ENCODE data around the gene MAML2. TPM values are rescaled to one million over a fixed set of nuclear protein-coding genes. Genes with fewer than 3 reads are reported as not detected.

The MAML2 gene
- total and polyA plus RNA-seq, 9 of the 15 experiments (the other 6 are each of a cell fraction or from before 2014, with no cell fraction given), result 0.79 to 6.8 (median 4.8) TPM

- TF ChIP-seq CHCHD3 (CRISPR knock-in tag; IDR thresholded peaks at IDR 0.05) (no peak), GATAD2B (IDR thresholded peaks at IDR 0.05; ENCODE audit: borderline replicate concordance) (peak; percentile 39; the same call in 1 of the 2 replicates), NR2C2 (CRISPR knock-in tag; IDR thresholded peaks at IDR 0.05) (no peak), NR2C2 (tag; IDR thresholded peaks at IDR 0.05) (no peak), RBFOX2 (IDR thresholded peaks at IDR 0.05; ENCODE audit: low read depth, low read length) (0 out of 2 replicates have a peak, but pooled peaks have one; percentile 5), SMARCA4 (IDR thresholded peaks at IDR 0.05) (peak; percentile 71), HNRNPLL (IDR thresholded peaks at IDR 0.05; ENCODE audit: low read depth, low read length, poor library complexity, severe bottlenecking) (no peak), GTF2F1 (IDR thresholded peaks at IDR 0.05; ENCODE audit: low read depth, low read length) (no peak), JUND (IDR thresholded peaks at IDR 0.05; ENCODE audit: borderline replicate concordance, low read depth, low read length) (no peak), JUND (tag; IDR thresholded peaks at IDR 0.05; ENCODE audit: borderline replicate concordance, low read depth, low read length) (peak; percentile 23; the same call in 1 of the 3 replicates), ZBTB9 (CRISPR knock-in tag; IDR thresholded peaks at IDR 0.05) (no peak), CC2D1A (IDR thresholded peaks at IDR 0.05) (0 out of 2 replicates have a peak, but pooled peaks have one; percentile 33), SMARCC2 (IDR thresholded peaks at IDR 0.05; ENCODE audit: low read depth) (peak; percentile 57; the same call in 1 of the 2 replicates), CLOCK (CRISPR knock-in tag; IDR thresholded peaks at IDR 0.05; ENCODE audit: borderline replicate concordance) (no peak), ARID1B (IDR thresholded peaks at IDR 0.05) (peak; percentile 55; the same call in 1 of the 2 replicates), NFIC (IDR thresholded peaks at IDR 0.05) (peak; percentile 59), ZNF280B (CRISPR knock-in tag; IDR thresholded peaks at IDR 0.05) (no peak), FIP1L1 (IDR thresholded peaks at IDR 0.05; ENCODE audit: low read depth, low read length, poor library complexity, severe bottlenecking) (no peak)
- TF ChIP-seq, protein P1, sequence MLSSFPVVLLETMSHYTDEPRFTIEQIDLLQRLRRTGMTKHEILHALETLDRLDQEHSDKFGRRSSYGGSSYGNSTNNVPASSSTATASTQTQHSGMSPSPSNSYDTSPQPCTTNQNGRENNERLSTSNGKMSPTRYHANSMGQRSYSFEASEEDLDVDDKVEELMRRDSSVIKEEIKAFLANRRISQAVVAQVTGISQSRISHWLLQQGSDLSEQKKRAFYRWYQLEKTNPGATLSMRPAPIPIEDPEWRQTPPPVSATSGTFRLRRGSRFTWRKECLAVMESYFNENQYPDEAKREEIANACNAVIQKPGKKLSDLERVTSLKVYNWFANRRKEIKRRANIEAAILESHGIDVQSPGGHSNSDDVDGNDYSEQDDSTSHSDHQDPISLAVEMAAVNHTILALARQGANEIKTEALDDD (IDR thresholded peaks at IDR 0.05), result peak; percentile 67
- TF ChIP-seq, protein P2, sequence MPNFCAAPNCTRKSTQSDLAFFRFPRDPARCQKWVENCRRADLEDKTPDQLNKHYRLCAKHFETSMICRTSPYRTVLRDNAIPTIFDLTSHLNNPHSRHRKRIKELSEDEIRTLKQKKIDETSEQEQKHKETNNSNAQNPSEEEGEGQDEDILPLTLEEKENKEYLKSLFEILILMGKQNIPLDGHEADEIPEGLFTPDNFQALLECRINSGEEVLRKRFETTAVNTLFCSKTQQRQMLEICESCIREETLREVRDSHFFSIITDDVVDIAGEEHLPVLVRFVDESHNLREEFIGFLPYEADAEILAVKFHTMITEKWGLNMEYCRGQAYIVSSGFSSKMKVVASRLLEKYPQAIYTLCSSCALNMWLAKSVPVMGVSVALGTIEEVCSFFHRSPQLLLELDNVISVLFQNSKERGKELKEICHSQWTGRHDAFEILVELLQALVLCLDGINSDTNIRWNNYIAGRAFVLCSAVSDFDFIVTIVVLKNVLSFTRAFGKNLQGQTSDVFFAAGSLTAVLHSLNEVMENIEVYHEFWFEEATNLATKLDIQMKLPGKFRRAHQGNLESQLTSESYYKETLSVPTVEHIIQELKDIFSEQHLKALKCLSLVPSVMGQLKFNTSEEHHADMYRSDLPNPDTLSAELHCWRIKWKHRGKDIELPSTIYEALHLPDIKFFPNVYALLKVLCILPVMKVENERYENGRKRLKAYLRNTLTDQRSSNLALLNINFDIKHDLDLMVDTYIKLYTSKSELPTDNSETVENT (CRISPR knock-in tag; IDR thresholded peaks at IDR 0.05), result no peak
Measured at GRCh38 chr11:96328395-96329010, 14.5 kb downstream of the MAML2 start (continued).

Data from K562 (cell line).